Mesothelial cell of epicardium (in vitro differentiated cells): ENCODE measurements around the gene MANSC1. TPM values are rescaled to one million over a fixed set of nuclear protein-coding genes. Genes with fewer than 3 reads are reported as not detected.

Source experiments
- DNase-seq, 2 experiments: peaks; one replicate each; pipeline ENCODE4 v3.0.0; 2021; ENCODE audit warnings: low spot score in 2 of 2; ENCODE audit not compliant: unreplicated experiment in 2 of 2
- H3K27ac Mint-ChIP-seq: 2 replicates; pipeline ENCODE4 v1.8.0; 2021; ENCODE audit warnings: mixed read lengths
- H3K27me3 Mint-ChIP-seq: 2 replicates; pipeline ENCODE4 v1.8.0; 2021; ENCODE audit warnings: low read depth, mixed read lengths
- H3K36me3 Mint-ChIP-seq: 2 replicates; pipeline ENCODE4 v1.8.0; 2021; ENCODE audit warnings: mixed read lengths
- H3K4me1 Mint-ChIP-seq: 2 replicates; pipeline ENCODE4 v1.8.0; 2021; ENCODE audit warnings: mixed read lengths
- H3K4me3 Mint-ChIP-seq: 2 replicates; pipeline ENCODE4 v1.8.0; 2021; ENCODE audit warnings: mild to moderate bottlenecking, moderate library complexity, mixed read lengths
- H3K9me3 Mint-ChIP-seq: 2 replicates; pipeline ENCODE4 v1.8.0; 2021; ENCODE audit warnings: mixed read lengths
- total RNA-seq: library from RNA; stranded (reverse); gene quantifications from 3 replicates; pipeline ENCODE4 v1.2.1, GENCODE V29; 2021
- TF ChIP-seq, protein P1 (sequence below): fragments of 200-600 bp; sonication (generic); IDR thresholded peaks from one replicate; pipeline ENCODE4 v1.5.0; 2021; ENCODE audit warnings: antibody characterized with exemption; ENCODE audit not compliant: unreplicated experiment

MANSC1 gene
- total RNA-seq, 1 donor from 2014 or later = 16.6 TPM

DNA sequence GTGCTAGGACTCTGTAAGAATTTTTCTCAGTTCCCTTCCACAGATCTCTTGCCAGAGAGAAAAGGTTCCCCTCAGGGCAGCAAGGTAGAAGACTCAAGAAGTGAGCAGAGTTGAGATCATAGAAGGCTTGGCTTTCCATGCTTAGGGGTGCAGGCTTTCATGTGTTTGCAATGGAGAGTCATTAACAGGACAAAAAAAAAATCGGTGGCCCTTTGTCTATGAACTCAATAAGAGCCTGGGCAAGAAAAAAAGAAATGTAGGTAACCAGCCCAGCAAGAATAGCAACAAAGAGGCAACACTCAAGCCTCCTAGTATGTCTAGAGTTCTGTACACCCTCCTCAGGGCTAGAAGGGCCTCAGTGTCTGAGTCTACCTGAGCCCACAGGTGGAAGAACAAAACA lies 59.8 kb downstream of the MANSC1 start:
- Mint-ChIP-seq H3K9me3 (no peaks in the 10 kb centered on the region), H3K4me3 (no peak overlapping the region), H3K27ac (no peak overlapping the region), H3K4me1 (peaks cover 11% of the 10 kb centered on the region), H3K36me3 (no peaks in the 10 kb centered on the region), H3K27me3 (no peaks in the 10 kb centered on the region)
- TF ChIP-seq, protein P1, sequence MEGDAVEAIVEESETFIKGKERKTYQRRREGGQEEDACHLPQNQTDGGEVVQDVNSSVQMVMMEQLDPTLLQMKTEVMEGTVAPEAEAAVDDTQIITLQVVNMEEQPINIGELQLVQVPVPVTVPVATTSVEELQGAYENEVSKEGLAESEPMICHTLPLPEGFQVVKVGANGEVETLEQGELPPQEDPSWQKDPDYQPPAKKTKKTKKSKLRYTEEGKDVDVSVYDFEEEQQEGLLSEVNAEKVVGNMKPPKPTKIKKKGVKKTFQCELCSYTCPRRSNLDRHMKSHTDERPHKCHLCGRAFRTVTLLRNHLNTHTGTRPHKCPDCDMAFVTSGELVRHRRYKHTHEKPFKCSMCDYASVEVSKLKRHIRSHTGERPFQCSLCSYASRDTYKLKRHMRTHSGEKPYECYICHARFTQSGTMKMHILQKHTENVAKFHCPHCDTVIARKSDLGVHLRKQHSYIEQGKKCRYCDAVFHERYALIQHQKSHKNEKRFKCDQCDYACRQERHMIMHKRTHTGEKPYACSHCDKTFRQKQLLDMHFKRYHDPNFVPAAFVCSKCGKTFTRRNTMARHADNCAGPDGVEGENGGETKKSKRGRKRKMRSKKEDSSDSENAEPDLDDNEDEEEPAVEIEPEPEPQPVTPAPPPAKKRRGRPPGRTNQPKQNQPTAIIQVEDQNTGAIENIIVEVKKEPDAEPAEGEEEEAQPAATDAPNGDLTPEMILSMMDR = no peak
- DNase-seq = no peak

DNA sequence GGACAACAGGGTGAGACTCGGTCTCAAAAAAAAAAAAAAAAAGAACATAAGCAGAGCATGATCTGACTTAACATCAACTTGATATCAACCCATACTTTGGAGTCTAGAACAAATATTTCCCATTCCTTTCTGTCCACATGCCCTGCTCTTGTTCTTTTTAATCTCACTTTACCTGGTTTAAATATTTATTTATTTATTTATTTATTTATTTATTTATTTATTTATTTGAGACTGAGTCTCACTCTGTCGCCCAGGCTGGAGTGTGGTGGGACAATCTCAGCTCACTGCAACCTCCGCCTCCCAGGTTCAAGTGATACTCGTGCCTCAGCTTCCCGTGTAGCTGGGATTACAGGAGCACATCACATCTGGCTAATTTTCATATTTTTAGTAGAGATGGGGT lies 63.6 kb downstream of the MANSC1 start:
- TF ChIP-seq, protein P1 = no peak
- H3K36me3 Mint-ChIP-seq = no peaks in the 10 kb centered on the region
- DNase-seq = no peak
- peaks cover 12% of the 10 kb centered on the region for H3K4me1 Mint-ChIP-seq
- H3K27me3 Mint-ChIP-seq = no peaks in the 10 kb centered on the region
- no peaks in the 10 kb centered on the region for H3K9me3 Mint-ChIP-seq
- H3K4me3 Mint-ChIP-seq = no peak overlapping the region
- no peak overlapping the region for H3K27ac Mint-ChIP-seq

DNA sequence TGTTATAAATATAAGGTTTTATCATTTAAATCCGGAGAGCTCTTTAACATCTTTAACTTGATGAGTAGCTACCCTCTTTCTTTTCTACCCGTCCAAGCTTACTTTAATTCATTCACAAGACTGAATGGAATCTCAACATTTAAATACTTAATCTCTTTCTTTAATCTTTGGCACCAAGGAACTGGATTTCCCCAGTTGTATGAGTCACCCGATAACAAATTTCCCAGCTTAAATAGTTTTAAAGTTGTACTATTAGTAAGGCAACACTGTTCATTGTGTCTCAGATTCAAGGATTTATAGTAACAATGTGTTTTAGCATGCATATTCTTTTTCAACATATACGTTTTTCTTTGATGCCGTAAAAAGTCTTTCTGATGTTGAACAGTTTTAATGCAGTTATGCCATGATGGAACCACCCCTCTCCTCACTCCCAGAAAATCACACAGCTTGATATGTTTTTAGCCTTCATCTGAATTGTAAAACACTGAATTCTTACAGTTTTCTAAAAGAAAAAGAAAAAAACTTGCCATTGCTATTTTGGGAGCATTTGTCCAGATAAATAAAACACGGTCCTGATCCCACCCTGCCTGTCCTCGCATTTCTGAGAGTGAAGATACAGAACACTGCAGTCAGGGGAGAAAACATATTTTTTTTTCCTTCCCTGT lies 67.1 kb downstream of the MANSC1 start:
- Mint-ChIP-seq H3K4me3 (no peak overlapping the region), H3K9me3 (peaks cover 6% of the 10 kb centered on the region), H3K27me3 (no peaks in the 10 kb centered on the region), H3K27ac (peak overlapping the region; percentile 75), H3K36me3 (peaks cover under 1% of the 10 kb centered on the region), H3K4me1 (peaks cover 12% of the 10 kb centered on the region)
- TF ChIP-seq, protein P1 = no peak
- DNase-seq = no peak

DNA sequence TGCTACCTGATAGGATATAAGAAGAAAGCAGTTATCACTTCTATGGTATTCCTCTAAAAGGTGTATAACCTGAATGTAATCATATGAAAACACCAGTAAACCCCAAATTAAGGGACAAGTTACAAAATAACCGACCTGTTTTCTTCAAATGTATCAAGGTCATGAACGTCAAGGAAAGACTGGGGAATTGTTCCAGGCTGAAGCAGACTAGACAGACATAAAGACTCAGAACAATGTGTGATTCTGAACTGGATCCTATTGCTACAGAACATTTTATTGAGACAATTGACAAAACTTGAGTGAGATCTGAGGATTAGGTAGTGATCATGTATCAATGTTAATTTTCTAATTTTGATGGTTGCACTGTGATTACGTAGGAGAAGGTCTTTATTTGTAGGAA lies 67.8 kb downstream of the MANSC1 start:
- peaks cover 10% of the 10 kb centered on the region for H3K9me3 Mint-ChIP-seq
- no peak overlapping the region for H3K27ac Mint-ChIP-seq
- H3K4me3 Mint-ChIP-seq = no peak overlapping the region
- peaks cover 12% of the 10 kb centered on the region for H3K4me1 Mint-ChIP-seq
- H3K36me3 Mint-ChIP-seq = peaks cover 4% of the 10 kb centered on the region
- no peaks in the 10 kb centered on the region for H3K27me3 Mint-ChIP-seq
- TF ChIP-seq, protein P1 = no peak
- no peak for DNase-seq

DNA sequence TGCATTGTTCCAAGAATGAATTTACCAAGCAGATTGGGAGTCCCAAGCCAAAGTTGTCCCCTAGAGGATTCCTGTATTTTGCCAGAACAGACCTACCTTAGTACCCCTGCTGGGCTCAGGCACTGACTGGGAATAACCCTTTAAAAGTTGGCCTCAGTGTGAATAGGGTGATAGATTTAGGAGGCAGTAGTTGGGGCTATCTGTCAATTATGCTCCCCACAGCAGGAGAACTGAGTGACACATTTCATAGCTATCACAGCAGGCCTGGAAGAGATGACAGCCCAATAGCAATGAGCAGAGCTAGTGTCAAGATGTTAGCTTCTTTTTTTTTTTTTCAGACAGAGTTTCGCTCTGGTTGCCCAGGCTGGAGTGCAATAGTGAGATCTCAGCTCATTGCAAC lies 68.9 kb downstream of the MANSC1 start:
- H3K36me3 Mint-ChIP-seq = peaks cover 5% of the 10 kb centered on the region
- H3K9me3 Mint-ChIP-seq = peaks cover 17% of the 10 kb centered on the region
- H3K27ac Mint-ChIP-seq = no peak overlapping the region
- peaks cover 12% of the 10 kb centered on the region for H3K4me1 Mint-ChIP-seq
- DNase-seq = no peak
- TF ChIP-seq, protein P1 = no peak
- H3K27me3 Mint-ChIP-seq = no peaks in the 10 kb centered on the region
- H3K4me3 Mint-ChIP-seq = no peak overlapping the region
